ENCODE measurements around the gene GLI2. TPM values are rescaled to one million over a fixed set of nuclear protein-coding genes. Genes with fewer than 3 reads are reported as not detected.

Gene GLI2
- total and polyA plus RNA-seq, 2 of the 8 experiments (the other 6 are each of a cell fraction or from before 2014, with no cell fraction given), result 18.4 to 46.9 TPM

- TF ChIP-seq, protein P1, sequence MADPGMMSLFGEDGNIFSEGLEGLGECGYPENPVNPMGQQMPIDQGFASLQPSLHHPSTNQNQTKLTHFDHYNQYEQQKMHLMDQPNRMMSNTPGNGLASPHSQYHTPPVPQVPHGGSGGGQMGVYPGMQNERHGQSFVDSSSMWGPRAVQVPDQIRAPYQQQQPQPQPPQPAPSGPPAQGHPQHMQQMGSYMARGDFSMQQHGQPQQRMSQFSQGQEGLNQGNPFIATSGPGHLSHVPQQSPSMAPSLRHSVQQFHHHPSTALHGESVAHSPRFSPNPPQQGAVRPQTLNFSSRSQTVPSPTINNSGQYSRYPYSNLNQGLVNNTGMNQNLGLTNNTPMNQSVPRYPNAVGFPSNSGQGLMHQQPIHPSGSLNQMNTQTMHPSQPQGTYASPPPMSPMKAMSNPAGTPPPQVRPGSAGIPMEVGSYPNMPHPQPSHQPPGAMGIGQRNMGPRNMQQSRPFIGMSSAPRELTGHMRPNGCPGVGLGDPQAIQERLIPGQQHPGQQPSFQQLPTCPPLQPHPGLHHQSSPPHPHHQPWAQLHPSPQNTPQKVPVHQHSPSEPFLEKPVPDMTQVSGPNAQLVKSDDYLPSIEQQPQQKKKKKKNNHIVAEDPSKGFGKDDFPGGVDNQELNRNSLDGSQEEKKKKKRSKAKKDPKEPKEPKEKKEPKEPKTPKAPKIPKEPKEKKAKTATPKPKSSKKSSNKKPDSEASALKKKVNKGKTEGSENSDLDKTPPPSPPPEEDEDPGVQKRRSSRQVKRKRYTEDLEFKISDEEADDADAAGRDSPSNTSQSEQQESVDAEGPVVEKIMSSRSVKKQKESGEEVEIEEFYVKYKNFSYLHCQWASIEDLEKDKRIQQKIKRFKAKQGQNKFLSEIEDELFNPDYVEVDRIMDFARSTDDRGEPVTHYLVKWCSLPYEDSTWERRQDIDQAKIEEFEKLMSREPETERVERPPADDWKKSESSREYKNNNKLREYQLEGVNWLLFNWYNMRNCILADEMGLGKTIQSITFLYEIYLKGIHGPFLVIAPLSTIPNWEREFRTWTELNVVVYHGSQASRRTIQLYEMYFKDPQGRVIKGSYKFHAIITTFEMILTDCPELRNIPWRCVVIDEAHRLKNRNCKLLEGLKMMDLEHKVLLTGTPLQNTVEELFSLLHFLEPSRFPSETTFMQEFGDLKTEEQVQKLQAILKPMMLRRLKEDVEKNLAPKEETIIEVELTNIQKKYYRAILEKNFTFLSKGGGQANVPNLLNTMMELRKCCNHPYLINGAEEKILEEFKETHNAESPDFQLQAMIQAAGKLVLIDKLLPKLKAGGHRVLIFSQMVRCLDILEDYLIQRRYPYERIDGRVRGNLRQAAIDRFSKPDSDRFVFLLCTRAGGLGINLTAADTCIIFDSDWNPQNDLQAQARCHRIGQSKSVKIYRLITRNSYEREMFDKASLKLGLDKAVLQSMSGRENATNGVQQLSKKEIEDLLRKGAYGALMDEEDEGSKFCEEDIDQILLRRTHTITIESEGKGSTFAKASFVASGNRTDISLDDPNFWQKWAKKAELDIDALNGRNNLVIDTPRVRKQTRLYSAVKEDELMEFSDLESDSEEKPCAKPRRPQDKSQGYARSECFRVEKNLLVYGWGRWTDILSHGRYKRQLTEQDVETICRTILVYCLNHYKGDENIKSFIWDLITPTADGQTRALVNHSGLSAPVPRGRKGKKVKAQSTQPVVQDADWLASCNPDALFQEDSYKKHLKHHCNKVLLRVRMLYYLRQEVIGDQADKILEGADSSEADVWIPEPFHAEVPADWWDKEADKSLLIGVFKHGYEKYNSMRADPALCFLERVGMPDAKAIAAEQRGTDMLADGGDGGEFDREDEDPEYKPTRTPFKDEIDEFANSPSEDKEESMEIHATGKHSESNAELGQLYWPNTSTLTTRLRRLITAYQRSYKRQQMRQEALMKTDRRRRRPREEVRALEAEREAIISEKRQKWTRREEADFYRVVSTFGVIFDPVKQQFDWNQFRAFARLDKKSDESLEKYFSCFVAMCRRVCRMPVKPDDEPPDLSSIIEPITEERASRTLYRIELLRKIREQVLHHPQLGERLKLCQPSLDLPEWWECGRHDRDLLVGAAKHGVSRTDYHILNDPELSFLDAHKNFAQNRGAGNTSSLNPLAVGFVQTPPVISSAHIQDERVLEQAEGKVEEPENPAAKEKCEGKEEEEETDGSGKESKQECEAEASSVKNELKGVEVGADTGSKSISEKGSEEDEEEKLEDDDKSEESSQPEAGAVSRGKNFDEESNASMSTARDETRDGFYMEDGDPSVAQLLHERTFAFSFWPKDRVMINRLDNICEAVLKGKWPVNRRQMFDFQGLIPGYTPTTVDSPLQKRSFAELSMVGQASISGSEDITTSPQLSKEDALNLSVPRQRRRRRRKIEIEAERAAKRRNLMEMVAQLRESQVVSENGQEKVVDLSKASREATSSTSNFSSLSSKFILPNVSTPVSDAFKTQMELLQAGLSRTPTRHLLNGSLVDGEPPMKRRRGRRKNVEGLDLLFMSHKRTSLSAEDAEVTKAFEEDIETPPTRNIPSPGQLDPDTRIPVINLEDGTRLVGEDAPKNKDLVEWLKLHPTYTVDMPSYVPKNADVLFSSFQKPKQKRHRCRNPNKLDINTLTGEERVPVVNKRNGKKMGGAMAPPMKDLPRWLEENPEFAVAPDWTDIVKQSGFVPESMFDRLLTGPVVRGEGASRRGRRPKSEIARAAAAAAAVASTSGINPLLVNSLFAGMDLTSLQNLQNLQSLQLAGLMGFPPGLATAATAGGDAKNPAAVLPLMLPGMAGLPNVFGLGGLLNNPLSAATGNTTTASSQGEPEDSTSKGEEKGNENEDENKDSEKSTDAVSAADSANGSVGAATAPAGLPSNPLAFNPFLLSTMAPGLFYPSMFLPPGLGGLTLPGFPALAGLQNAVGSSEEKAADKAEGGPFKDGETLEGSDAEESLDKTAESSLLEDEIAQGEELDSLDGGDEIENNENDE (IDR thresholded peaks at IDR 0.05; ENCODE audit: insufficient replicate concordance, low read length), result no peak
- no peak for TF ChIP-seq POLR2A (IDR thresholded peaks at IDR 0.05; ENCODE audit: control extremely low read depth in 1 of 2, low read depth in 2 of 2, low read length in 2 of 2)
- no peak for TF ChIP-seq NANOG (IDR thresholded peaks at IDR 0.05; ENCODE audit: insufficient read depth, low read depth, low read length, poor library complexity, severe bottlenecking)
- no peak for TF ChIP-seq JUND (IDR thresholded peaks at IDR 0.05; ENCODE audit: low read length)
- TF ChIP-seq SAP30 (IDR thresholded peaks at IDR 0.05; ENCODE audit: insufficient read depth, insufficient replicate concordance, low read length), result no peak
- no peak for TF ChIP-seq TBP (IDR thresholded peaks at IDR 0.05; ENCODE audit: low read depth, low read length)
- TF ChIP-seq HDAC6 (IDR thresholded peaks at IDR 0.05; ENCODE audit: low read depth, low read length), result no peak
- no peak for TF ChIP-seq TCF12 (IDR thresholded peaks at IDR 0.05; ENCODE audit: low read depth, low read length)
- TF ChIP-seq PHF8 (conservative IDR thresholded peaks at IDR 0.05; ENCODE audit: low read depth, low read length), result no peak
- no peak for TF ChIP-seq RBBP5 (IDR thresholded peaks at IDR 0.05; ENCODE audit: borderline replicate concordance, low read depth, low read length)
- no peak for TF ChIP-seq USF2 (IDR thresholded peaks at IDR 0.05; ENCODE audit: low read length)
Observed at GRCh38 chr2:120772261-120772660, 36.6 kb downstream of the GLI2 start (continued).

All from H1 (cell line).